Loucy (cell line): ENCODE data around the gene DCAF11.

Source experiments
- H2AFZ ChIP-seq: fragments of 200-600 bp; sonication (generic); 2 replicates; pipeline ENCODE4 v1.6.0; 2016; ENCODE audit warnings: antibody characterized with exemption, mild to moderate bottlenecking, low read length, moderate library complexity
- H3F3A ChIP-seq: fragments of 200-600 bp; 2 replicates; pipeline ENCODE4 v1.6.0; 2016; ENCODE audit warnings: antibody characterized with exemption, low read depth, mild to moderate bottlenecking
- H3K27me3 ChIP-seq: fragments of 200-600 bp; sonication (generic); 2 replicates; pipeline ENCODE4 v1.6.1; 2014; ENCODE audit warnings: low read length, mild to moderate bottlenecking; ENCODE audit not compliant: insufficient read depth, poor library complexity, severe bottlenecking
- H3K36me3 ChIP-seq: fragments of 200-600 bp; sonication (generic); 2 replicates; pipeline ENCODE4 v1.6.1; 2016; ENCODE audit warnings: low read length; ENCODE audit not compliant: insufficient read depth
- H3K4me1 ChIP-seq: fragments of 200-600 bp; sonication (generic); 2 replicates; pipeline ENCODE4 v1.5.1; 2014; ENCODE audit warnings: low read length, mild to moderate bottlenecking; ENCODE audit not compliant: insufficient read depth, poor library complexity, severe bottlenecking
- H3K4me2 ChIP-seq: fragments of 200-600 bp; sonication (generic); 2 replicates; pipeline ENCODE4 v1.6.0; 2014; ENCODE audit warnings: antibody characterized with exemption, low read length, low read depth, mild to moderate bottlenecking; ENCODE audit not compliant: poor library complexity, severe bottlenecking
- H3K4me3 ChIP-seq: fragments of 200-600 bp; sonication (generic); 2 replicates; pipeline ENCODE4 v1.5.1; 2014; ENCODE audit warnings: low read length, mild to moderate bottlenecking, mixed read lengths; ENCODE audit not compliant: poor library complexity, severe bottlenecking
- H3K79me2 ChIP-seq: fragments of 200-600 bp; sonication (generic); 2 replicates; pipeline ENCODE4 v1.6.1; 2014; ENCODE audit warnings: low read length; ENCODE audit not compliant: insufficient read depth
- H3K9ac ChIP-seq: fragments of 200-600 bp; sonication (generic); 2 replicates; pipeline ENCODE4 v1.6.0; 2014; ENCODE audit warnings: mild to moderate bottlenecking, low read depth, low read length, moderate library complexity; ENCODE audit not compliant: poor library complexity, severe bottlenecking
- H3K9me2 ChIP-seq: fragments of 200-600 bp; sonication (generic); replicated peaks from 2 replicates; pipeline ENCODE4 v1.6.1; 2016; ENCODE audit warnings: low read depth, low read length, mixed read lengths
- H3K9me3 ChIP-seq: fragments of 200-600 bp; sonication (generic); 2 replicates; pipeline ENCODE4 v1.6.1; 2014; ENCODE audit warnings: mild to moderate bottlenecking, antibody characterized with exemption, low read length, low read depth; ENCODE audit not compliant: insufficient read depth
- H4K20me1 ChIP-seq: fragments of 200-600 bp; sonication (generic); 2 replicates; pipeline ENCODE4 v1.6.0; 2014; ENCODE audit warnings: antibody characterized with exemption, low read length, mild to moderate bottlenecking; ENCODE audit not compliant: insufficient read depth, poor library complexity, severe bottlenecking
- EZH2phosphoT487 ChIP-seq: fragments of 200-600 bp; IDR thresholded peaks from 2 replicates; pipeline ENCODE4 v1.6.1; 2018; ENCODE audit warnings: antibody characterized with exemption, mild to moderate bottlenecking, moderate library complexity, borderline replicate concordance
- TF ChIP-seq, protein P1 (sequence below): fragments of 200-600 bp; sonication (generic); conservative IDR thresholded peaks from 2 replicates; pipeline ENCODE4 v1.5.1; 2014; ENCODE audit warnings: mild to moderate bottlenecking, antibody characterized with exemption, low read length

The DCAF11 gene

DNA sequence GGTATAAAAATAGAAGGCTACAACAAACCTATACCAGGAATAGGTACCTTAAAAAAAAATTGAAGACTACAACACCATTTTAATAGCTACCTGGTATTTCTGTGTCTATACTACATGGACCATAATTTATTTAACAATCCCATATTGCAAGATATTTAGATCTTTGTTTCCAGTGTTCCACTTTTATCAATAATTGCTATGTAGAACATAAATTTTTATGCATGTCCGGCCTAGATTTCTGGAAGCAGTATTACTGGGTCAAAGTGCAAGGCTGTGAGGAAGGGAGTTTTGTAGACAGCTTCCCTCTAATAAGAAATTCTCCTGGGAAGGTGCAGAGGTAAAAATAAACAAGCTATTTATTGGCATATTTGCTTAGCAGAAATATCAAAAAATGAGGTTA, 4.1 kb upstream of the DCAF11 start:
- no peaks in the 10 kb centered on the region for H3K36me3 ChIP-seq
- H3K4me1 ChIP-seq: peaks cover 12% of the 10 kb centered on the region
- no peak overlapping the region for H3K4me3 ChIP-seq
- peaks cover under 1% of the 10 kb centered on the region for H4K20me1 ChIP-seq
- no peaks in the 10 kb centered on the region for H3K9me2 ChIP-seq
- no peak overlapping the region for H2AFZ ChIP-seq
- peaks cover 8% of the 10 kb centered on the region for H3K79me2 ChIP-seq
- no peak overlapping the region for H3K4me2 ChIP-seq
- no peak overlapping the region for H3K9ac ChIP-seq
- TF ChIP-seq, protein P1, sequence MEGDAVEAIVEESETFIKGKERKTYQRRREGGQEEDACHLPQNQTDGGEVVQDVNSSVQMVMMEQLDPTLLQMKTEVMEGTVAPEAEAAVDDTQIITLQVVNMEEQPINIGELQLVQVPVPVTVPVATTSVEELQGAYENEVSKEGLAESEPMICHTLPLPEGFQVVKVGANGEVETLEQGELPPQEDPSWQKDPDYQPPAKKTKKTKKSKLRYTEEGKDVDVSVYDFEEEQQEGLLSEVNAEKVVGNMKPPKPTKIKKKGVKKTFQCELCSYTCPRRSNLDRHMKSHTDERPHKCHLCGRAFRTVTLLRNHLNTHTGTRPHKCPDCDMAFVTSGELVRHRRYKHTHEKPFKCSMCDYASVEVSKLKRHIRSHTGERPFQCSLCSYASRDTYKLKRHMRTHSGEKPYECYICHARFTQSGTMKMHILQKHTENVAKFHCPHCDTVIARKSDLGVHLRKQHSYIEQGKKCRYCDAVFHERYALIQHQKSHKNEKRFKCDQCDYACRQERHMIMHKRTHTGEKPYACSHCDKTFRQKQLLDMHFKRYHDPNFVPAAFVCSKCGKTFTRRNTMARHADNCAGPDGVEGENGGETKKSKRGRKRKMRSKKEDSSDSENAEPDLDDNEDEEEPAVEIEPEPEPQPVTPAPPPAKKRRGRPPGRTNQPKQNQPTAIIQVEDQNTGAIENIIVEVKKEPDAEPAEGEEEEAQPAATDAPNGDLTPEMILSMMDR: no peak
- no peak for TF ChIP-seq EZH2phosphoT487
- H3K9me3 ChIP-seq: no peaks in the 10 kb centered on the region
- H3K27me3 ChIP-seq: no peaks in the 10 kb centered on the region
- peaks cover 6% of the 10 kb centered on the region; the same call in 1 of the 2 replicates for H3F3A ChIP-seq

GRCh38 chr14:24113379-24113800, 1.2 kb upstream of the DCAF11 start:
- Histone ChIP-seq H3K9me2 (no peaks in the 10 kb centered on the region), H2AFZ (peak overlapping the region; percentile 89), H3K79me2 (peaks cover 29% of the 10 kb centered on the region), H4K20me1 (peaks cover 11% of the 10 kb centered on the region), H3K9me3 (no peaks in the 10 kb centered on the region), H3F3A (peaks cover 6% of the 10 kb centered on the region; the same call in 1 of the 2 replicates), H3K27me3 (no peaks in the 10 kb centered on the region), H3K9ac (peak overlapping the region; percentile 91), H3K4me1 (peaks cover 27% of the 10 kb centered on the region), H3K4me2 (peak overlapping the region; percentile 90), H3K36me3 (peaks cover 13% of the 10 kb centered on the region; the same call in 1 of the 2 replicates), H3K4me3 (peak overlapping the region; percentile 91)
- TF ChIP-seq, protein P1: no peak
- TF ChIP-seq EZH2phosphoT487: no peak

- peak overlapping the region; percentile 91 for H3K4me3 ChIP-seq
- peaks cover 6% of the 10 kb centered on the region; the same call in 1 of the 2 replicates for H3F3A ChIP-seq
- no peaks in the 10 kb centered on the region for H3K9me2 ChIP-seq
- H2AFZ ChIP-seq: peak overlapping the region; percentile 89
- peak overlapping the region; percentile 91 for H3K9ac ChIP-seq
- peak overlapping the region; percentile 90 for H3K4me2 ChIP-seq
- no peaks in the 10 kb centered on the region for H3K27me3 ChIP-seq
- no peaks in the 10 kb centered on the region for H3K9me3 ChIP-seq
- peaks cover 19% of the 10 kb centered on the region; the same call in 1 of the 2 replicates for H3K36me3 ChIP-seq
- H3K4me1 ChIP-seq: peaks cover 23% of the 10 kb centered on the region
- peaks cover 29% of the 10 kb centered on the region for H3K79me2 ChIP-seq
- TF ChIP-seq, protein P1: no peak
- TF ChIP-seq EZH2phosphoT487: no peak
- peaks cover 11% of the 10 kb centered on the region for H4K20me1 ChIP-seq
These were observed 611 bp upstream of the DCAF11 start for GRCh38 chr14:24113801-24114531.
